ENCODE measurements around the gene HEATR9.

- TF ChIP-seq CTCF (IDR thresholded peaks at IDR 0.05; ENCODE audit: low read length) (no peak), EZH2phosphoT487 (IDR thresholded peaks at IDR 0.05; ENCODE audit: low read length) (no peak)
Observed at GRCh38 chr17:35870906-35871819, 2.5 kb upstream of the HEATR9 start.

Data from MM.1S (cell line).